ENCODE results near the gene IL16. TPM values are rescaled to one million over a fixed set of nuclear protein-coding genes. Genes with fewer than 3 reads are reported as not detected.

The IL16 gene
- polyA plus RNA-seq, 2 of the 4 experiments (the other 2 are of a cell fraction) = 0.09 TPM; not detected in 1

- no peak for TF ChIP-seq HDAC2 (IDR thresholded peaks at IDR 0.05)
- TF ChIP-seq EP300 (IDR thresholded peaks at IDR 0.05) = no peak
- no peak for TF ChIP-seq POLR2A (IDR thresholded peaks at IDR 0.05; ENCODE audit: low read length)
- TF ChIP-seq, protein P1, sequence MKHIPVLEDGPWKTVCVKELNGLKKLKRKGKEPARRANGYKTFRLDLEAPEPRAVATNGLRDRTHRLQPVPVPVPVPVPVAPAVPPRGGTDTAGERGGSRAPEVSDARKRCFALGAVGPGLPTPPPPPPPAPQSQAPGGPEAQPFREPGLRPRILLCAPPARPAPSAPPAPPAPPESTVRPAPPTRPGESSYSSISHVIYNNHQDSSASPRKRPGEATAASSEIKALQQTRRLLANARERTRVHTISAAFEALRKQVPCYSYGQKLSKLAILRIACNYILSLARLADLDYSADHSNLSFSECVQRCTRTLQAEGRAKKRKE (CRISPR knock-in tag; IDR thresholded peaks at IDR 0.05; ENCODE audit: low read depth) = no peak
- TF ChIP-seq MAZ (IDR thresholded peaks at IDR 0.05; ENCODE audit: borderline replicate concordance, low read depth, low read length) = no peak
- no peak for TF ChIP-seq ZSCAN20 (CRISPR knock-in tag; IDR thresholded peaks at IDR 0.05)
Measured at GRCh38 chr15:81213982-81214381, 17.3 kb downstream of the IL16 start.

GRCh38 chr15:81215531-81215930 is 18.9 kb downstream of the IL16 start:
- TF ChIP-seq POLR2AphosphoS2 (conservative IDR thresholded peaks at IDR 0.05; ENCODE audit: low read length) (no peak), TFCP2L1 (CRISPR knock-in tag; IDR thresholded peaks at IDR 0.05) (no peak), JUNB (IDR thresholded peaks at IDR 0.05) (no peak), ZFP36 (IDR thresholded peaks at IDR 0.05; ENCODE audit: borderline replicate concordance, partially characterized antibody) (no peak), EHMT2 (IDR thresholded peaks at IDR 0.05; ENCODE audit: low read depth) (no peak)
- ATAC-seq = no peak
- ChIA-PET POLR2A (no interaction called here), CTCF (interaction anchor here (1.1 to 1.4 kb wide), 3 partner anchors 43 to 75 kb away, joined by 3 to 4 read pairs (median 3); no protein-coding TSS in a partner anchor)
- Histone ChIP-seq H3K4me3 (no peak overlapping the region), H3K4me2 (no peak overlapping the region), H3K27ac (no peak overlapping the region), H3K4me1 (no peaks in the 10 kb centered on the region), H3K9me3 (peaks cover 5% of the 10 kb centered on the region; the same call in 2 of the 3 replicates)
- DNase-seq (ENCODE audit: low read depth in 1 of 2, low spot score in 1 of 2) = no peak
- no peak for FAIRE-seq
- WGBS (ENCODE audit: missing lambda C conversion rate) = 0% methylated on average over 2 of the region's 2 CpGs

More at GRCh38 chr15:81213982-81214381, 17.3 kb downstream of the IL16 start:
- Histone ChIP-seq H3K4me2 (no peak overlapping the region), H3K4me1 (no peaks in the 10 kb centered on the region), H3K4me3 (no peak overlapping the region), H3K9me3 (peaks cover 5% of the 10 kb centered on the region; the same call in 2 of the 3 replicates), H3K27ac (no peak overlapping the region)
- DNase-seq (ENCODE audit: low read depth in 1 of 2, low spot score in 1 of 2) (no peak), ATAC-seq (no peak), FAIRE-seq (no peak)
- POLR2A ChIA-PET = no interaction called here
- CTCF ChIA-PET = interaction anchor here (1.4 to 1.6 kb wide), 2 partner anchors 52 to 77 kb away, joined by 3 to 5 read pairs; no protein-coding TSS in a partner anchor

DNA sequence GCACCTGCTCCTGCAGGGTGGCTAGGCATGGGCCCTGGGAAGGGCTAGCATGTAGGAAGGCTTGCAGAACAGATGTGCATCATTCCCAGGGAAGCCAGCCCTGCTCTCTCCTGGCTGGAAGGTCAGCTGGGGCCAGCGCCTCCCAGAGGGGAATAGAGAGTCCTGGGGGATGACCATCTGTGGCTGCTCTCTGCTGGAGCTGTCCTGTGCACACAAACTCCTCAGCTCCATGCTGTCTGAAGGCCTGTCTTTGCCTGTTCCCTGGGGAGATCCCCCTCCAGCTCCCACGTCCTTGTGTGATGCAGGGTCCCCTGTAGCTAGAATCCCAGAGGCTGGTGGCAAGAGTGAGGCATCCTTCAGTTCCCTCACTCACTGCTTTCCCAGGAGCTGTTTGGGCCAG is 19.3 kb downstream of the IL16 start:
- TF ChIP-seq MAFK (IDR thresholded peaks at IDR 0.05; ENCODE audit: partially characterized antibody) (no peak), HMGXB4 (CRISPR knock-in tag; IDR thresholded peaks at IDR 0.05; ENCODE audit: borderline replicate concordance) (no peak), NPAS2 (CRISPR knock-in tag; IDR thresholded peaks at IDR 0.05; ENCODE audit: borderline replicate concordance) (no peak), FOSL2 (IDR thresholded peaks at IDR 0.05) (no peak), FOSL2 (CRISPR knock-in tag; IDR thresholded peaks at IDR 0.05) (no peak), HOXA7 (CRISPR knock-in tag; IDR thresholded peaks at IDR 0.05) (no peak), JUNB (IDR thresholded peaks at IDR 0.05) (no peak), JUN (IDR thresholded peaks at IDR 0.05) (no peak), ZFP36 (IDR thresholded peaks at IDR 0.05; ENCODE audit: borderline replicate concordance, partially characterized antibody) (no peak), NR3C1 (IDR thresholded peaks at IDR 0.05) (no peak), RFX5 (IDR thresholded peaks at IDR 0.05) (no peak), ZNF302 (CRISPR knock-in tag; IDR thresholded peaks at IDR 0.05) (no peak), KDM1A (IDR thresholded peaks at IDR 0.05; ENCODE audit: low read depth) (no peak)
- TF ChIP-seq, protein P2, sequence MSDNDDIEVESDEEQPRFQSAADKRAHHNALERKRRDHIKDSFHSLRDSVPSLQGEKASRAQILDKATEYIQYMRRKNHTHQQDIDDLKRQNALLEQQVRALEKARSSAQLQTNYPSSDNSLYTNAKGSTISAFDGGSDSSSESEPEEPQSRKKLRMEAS (IDR thresholded peaks at IDR 0.05) = no peak
- WGBS (ENCODE audit: missing lambda C conversion rate) = 0% methylated on average over 2 of the region's 2 CpGs
- Histone ChIP-seq H3K27ac (no peak overlapping the region), H3K4me1 (no peaks in the 10 kb centered on the region), H3K4me2 (no peak overlapping the region), H3K9me3 (peaks cover 5% of the 10 kb centered on the region; the same call in 2 of the 3 replicates), H3K4me3 (no peak overlapping the region)
- POLR2A ChIA-PET = no interaction called here
- FAIRE-seq = no peak
- no peak for ATAC-seq
- CTCF ChIA-PET = interaction anchor here (1.0 to 1.3 kb wide), 4 partner anchors 10 to 50 kb away, joined by 3 to 4 read pairs (median 4); no protein-coding TSS in a partner anchor
- DNase-seq (ENCODE audit: low read depth in 1 of 2, low spot score in 1 of 2) = no peak
